GM21390 (cell line): ENCODE measurements around the gene PHLDB2.

Experiments used
- ATAC-seq: cut with Tn5 transposase; IDR thresholded peaks from one replicate; pipeline ENCODE4 v1.9.1; 2021; ENCODE audit not compliant: unreplicated experiment

PHLDB2 gene

DNA sequence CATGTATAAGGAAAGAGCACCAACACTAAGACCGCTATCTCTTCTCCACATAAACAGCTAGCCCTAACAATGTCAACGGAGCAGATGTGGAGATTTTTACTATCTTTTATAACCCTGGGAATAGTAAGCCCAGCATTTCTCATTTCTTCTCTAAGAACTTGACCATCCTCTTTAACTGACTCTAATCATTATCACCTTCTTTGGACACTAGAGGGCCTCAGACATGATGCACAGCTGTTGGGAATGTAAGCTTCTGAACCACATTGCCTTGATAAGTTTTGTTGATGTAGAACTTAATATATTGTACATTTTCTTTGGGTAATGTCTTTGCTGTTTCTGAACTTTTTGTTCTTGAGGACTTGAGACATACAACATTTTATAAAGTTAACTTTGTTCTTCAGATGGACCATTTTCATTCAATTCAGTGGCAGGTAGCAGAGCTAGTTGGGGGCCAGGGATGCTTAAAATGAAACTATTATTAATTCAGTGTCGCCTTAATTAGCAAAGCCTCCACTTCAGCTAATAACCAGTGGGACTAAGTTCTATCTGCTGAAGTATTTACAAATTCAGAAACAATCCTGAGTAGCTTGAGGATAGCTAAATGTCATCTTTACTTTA is 130.1 kb downstream of the PHLDB2 start:
- peak; percentile 97 for ATAC-seq

DNA sequence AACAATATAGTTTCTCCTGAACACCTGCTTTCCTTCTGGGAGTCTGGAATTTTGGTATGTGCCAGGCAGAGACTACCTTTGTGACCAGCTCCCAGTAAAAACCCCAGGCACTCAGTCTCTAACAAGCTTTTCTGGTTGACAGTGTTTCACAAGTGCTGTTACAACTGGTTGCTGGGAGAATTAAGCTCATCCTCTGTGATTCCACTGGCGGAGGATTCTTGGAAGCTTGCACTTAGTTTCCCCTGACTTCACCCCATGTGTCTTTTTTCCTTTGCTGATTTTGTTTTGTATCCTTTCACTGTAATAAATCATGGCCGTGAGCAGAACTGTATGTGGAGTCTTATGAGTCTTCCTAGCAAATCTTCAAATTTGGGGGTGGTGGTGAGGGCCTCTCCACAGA is 134.0 kb downstream of the PHLDB2 start:
- no peak for ATAC-seq

DNA sequence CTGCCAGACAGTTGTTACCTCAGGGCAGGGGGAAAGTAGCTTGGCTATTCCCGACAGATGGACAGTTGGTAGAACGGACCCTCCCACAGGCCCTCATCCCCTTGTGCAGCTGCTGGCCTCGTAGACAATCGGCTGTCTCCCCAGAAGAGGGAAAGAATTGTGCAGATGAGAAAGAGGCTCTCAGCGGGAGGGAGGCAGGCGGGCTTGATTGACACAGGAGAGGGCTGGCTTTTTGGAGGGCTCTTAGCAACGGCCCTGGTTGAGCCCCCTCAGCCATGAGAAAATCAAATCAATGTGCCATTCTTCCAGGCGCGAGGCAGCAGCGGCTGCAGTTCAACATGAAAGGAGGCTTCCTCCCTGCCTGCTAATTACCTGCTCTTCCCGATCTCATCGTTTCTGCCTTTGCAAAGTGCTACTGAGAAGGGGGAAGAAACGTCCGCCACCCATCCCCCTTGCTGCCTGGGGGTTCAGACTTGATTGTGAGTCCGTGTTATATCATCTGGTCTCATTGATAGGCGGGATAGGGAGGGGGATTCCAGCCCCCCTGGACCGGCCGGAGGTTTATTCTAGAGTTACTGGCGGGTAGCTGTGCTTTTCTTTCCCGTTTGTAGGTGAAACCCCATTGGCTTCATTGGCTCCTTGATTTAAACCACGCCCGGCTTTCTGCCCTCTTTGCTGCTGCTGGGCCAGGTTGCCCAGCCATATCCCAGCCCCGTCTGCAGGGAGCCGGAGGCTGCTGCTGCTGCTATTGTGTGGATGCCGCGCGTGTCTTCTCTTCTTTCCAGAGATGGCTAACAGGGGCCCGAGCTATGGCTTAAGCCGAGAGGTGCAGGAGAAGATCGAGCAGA is 139.8 kb downstream of the PHLDB2 start, which contains the start of gene TAGLN3:
TAGLN3 (plus strand) TSS at position 287 of the 848 bp plus-strand sequence; CDS start at position 788, 501 bp downstream.
- ATAC-seq: peak; percentile 45

DNA sequence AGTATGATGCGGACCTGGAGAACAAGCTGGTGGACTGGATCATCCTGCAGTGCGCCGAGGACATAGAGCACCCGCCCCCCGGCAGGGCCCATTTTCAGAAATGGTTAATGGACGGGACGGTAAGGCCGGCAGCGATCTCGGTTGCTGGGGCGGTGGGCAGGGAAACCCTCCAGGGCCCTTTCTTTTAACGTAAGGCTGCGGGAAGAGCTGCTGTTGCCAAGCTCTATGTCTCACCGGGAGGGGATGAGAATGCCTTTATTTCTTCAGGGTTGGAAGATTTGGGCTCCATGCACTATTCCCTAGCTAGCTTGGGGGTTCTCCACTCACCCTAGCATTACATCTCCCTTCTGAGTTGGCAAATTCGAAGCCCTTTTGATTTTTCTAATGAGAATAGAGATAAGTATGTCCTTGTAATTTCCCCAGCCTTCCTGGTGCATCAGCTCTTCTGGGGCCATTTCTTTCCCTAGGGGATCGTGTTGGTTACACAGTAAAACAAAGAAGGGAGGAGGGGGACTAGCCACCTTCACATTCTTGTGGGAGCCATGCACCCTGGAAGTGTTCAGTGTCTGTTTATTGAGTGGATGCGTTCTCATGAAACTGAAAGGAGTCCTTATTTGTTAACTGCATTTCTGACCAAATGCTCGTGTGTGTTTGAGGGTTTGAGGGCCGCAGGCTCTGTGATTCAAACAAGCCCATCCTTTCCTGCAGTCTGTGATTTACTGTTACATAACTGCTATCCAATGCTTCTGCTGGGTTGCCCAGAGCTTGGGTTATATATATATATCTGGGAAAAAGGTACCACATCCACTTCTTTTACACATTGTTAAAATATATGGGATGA is 140.6 kb downstream of the PHLDB2 start:
- ATAC-seq: peak; percentile 10

DNA sequence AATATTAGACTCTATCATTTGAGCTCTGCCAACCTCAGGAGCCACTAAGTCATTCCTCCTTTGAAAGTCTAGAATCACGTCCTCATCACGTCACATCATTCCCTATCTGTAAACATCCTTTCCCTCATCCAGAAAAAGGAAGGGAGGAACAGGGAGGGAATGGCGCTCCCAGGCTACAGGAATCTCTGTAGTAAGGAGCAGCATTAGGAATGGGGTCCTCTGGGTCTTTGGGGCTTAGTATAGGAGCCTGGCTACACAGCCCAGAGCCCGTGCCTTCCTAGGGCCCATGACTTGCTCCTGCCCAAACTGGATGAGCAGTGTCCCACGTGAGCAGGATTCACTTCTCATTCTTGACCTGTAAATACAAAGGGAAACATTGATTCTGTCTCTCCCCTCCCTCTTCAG is 141.3 kb downstream of the PHLDB2 start:
- ATAC-seq: no peak

DNA sequence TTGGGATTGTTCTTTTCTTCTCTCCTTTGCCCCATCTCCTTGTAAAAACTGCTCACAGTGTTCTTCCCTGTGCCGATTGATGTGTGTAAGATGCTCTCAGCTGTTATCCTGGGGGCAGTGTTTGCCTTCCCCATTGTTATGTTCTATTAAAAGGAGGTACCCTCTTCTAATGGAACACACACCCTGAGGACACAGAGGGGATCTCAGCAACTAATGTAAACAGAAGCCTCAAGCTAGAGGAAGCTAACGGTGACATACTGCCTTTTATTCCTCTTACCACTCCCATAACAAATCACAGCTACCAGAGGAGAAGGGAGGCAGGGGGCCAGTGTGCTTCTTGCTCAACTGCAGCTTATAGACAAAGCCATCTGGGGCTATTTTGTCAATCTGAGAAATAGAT is 141.9 kb downstream of the PHLDB2 start:
- ATAC-seq: no peak

DNA sequence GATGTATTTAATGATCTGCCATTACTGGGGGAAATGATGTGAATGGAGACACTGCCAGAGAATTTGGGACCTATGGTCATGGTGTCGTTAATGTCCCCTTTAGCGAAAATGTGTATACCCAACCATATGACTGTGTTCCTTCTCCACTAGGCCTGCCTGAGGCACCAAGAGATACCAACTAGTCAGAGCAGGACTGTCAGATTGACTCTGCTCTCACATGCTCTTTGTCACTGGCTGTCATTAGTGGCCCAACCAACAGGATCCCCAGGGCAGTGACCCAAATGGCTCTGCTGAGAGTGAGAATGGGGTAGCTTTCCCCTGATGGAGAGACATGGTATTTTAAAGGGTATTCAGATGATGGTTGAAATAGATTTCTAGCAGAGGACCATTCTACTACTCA is 142.5 kb downstream of the PHLDB2 start:
- ATAC-seq: no peak

DNA sequence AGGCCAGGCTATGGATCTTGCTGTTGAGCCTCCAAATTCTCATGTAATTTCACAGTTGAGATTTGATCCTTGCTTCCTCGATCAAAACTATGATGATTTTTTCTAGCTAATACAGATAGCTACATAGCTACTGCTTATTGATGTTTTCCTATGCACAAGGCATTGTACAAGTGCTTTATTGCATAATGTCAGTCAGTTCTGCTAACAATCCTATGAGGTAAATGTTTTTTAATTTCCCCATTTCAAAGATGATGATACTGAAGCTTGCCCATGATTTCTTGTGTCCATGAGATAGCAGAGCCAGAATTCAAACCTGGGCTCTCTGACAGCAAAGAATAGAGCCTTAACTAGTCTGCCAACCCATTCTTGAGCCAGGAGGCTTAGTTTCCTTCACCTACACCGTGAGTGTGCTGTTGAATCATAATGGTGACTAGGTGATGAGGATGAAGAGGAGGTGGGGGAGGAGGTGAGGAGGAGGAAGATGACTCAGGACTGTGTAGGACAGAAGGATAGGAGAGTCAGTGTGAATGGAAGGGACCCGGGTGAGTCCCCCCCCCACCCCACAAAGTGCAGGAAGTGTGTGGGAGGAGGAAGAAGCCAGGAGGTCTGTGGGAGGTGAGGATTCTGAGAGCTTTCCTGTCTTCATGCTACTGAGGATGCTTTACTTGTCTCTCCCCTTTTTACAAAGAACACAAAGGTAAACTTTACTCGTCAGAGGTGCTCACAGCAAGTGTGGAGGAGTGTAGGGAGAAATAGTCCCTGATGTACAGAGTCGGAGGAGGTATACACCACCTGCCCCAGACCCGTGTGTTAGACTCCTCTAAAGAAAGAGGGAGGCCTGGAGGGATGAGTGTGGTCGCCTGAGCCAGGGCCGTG is 143.3 kb downstream of the PHLDB2 start:
- no peak for ATAC-seq

DNA sequence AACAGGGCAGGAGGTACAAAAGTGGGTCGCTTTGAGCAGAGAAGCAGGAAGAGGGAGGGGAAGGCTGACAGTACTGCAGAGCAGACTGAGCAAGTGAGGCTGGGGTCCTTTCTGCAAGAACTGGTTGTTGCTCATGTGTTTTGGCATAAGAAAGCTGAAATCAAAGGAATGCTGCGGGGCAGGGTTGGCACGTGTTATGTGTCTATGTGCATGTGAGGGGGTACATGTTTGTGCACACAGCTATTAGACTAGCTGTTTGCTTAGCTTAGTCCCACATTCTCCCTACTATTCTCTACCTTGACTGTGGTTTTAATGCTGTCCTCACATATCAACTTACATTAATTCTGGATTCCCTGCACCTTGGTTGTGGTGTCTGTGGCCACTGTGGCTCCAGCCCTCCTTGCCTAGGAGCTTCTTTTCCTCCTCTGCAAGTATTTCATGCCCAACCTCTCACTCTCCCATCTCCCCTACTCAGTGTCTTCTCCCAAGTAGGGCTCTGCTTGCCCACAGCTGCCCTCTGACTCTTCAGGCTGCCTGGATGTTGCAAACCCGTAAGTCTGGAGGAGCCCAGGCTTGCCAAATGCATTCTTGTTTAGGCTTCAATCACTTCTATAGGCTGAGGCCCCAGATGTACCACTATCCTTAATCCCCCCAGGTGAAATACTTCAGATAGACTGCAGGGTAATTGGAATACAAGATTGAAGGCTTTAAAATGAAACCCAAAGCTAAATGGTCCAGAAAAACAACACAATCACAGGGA is 144.4 kb downstream of the PHLDB2 start:
- ATAC-seq: no peak

DNA sequence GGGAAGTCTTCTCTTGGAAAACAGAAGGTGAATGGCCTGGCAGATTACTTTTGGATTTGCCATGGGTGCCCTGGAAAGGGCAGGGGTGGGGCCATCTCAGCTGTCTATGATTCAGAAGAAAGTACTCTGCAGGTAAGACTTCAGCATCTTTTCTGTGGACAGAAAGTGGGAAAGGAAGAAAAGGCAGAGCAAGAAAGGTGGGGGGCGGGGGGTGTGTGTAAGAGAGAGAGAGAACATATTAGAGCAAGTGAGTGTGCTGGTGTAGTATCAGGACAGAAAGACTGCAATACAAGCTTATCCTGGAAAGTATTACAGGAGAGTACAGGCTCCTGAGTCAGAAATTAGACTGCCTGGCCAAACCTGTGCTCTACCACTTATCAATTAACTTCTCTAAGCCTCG is 145.1 kb downstream of the PHLDB2 start:
- ATAC-seq: no peak

DNA sequence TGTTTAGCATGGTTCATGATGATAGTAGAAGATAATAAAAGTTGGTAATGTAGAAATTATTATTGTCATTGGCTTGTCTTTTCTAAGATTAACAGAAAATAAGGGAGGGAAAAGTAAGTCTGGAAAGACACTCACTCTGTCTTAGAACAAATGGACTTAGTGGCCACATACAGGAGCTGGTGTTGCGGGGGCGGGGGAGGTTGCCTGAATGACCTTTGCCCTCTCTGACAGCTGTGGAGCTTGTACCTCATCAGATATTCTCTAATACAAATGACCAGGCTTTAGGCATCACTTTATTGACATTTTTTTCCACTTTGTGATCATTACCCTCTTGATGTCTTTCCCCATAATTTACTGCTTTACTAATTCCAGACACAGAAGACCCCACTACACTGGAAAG is 145.6 kb downstream of the PHLDB2 start:
- ATAC-seq: no peak

DNA sequence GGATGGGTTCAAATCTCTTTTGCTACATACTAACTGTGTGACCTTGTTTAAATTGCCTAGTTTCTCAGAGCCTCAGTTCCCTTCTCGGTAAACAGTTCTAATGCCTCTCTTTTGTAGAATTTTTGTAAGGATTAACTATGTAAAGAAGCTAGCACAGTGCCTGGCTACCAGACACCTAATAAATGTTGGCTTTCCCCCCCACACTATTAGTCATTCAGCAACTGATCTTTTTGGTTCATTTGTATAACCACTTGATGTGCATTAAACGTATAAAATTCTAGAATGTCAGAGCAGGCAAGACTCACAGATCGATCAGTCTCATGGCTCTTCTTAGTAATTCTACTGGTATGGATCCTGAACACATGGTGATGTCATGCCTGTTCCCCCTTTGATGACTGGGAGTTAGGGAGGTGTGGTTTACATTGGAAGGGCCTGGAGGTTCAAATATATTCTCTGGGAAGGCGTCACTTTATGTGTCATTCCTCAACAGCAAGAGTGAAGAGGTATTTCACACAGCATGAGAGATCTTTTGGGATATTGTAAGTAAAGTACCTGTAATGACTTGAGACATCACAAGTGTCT is 146.1 kb downstream of the PHLDB2 start:
- ATAC-seq: no peak

DNA sequence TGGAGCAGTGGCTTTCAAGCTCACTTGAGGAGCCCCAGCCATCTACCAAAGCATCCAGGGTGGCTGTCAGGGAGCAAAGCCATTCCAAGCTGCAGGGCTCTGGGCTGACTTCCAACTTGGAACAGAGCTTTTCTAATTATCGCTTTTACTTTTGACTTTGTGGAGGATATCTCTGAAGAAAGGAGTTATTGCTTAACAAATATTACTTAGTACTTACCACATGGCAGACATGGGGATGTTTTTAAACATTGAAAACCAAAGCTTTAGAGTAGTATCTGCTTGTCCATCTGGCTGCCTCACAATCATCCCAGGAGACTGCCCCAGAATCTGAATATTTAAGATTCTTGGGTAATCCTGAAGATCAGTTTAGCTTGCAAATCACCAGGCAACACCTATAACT is 148.6 kb downstream of the PHLDB2 start:
- ATAC-seq: no peak

DNA sequence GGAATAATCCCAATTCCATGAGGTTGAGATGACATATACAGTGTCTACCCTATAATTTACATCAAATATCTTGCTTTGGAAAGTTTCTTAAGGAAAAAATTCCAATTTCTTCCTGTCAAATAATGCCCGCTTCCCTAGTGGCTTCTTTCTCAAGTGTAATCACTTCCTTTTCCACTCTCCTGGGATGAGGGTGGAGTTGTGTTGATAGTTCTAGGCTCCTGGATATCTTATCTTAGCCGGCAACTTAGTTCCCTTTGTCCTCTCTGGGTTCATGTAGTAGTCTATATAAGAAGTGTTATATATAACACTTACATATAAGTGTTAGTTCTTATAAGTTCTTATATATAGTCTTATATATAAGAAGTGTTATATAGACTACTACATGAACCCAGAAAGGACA is 150.6 kb downstream of the PHLDB2 start:
- no peak for ATAC-seq

DNA sequence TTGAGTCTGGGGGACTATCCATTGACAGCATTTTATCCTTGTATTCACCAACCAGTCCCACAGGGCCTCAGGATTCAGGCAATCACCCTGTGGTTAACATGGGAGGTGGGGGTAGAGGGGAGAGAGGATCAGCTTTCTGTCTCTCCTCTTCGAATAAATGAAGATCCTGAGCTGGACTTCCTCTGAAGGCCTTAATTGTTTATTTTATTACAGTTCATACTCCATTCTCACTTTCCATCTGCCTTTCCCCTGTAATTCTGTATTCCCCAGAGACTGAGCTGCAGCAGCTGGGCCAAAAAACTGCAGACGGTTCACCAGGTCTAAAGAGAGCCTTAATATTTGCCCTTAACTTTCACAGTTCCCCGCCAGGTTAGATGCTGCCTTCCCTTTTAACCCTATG is 151.6 kb downstream of the PHLDB2 start:
- no peak for ATAC-seq

DNA sequence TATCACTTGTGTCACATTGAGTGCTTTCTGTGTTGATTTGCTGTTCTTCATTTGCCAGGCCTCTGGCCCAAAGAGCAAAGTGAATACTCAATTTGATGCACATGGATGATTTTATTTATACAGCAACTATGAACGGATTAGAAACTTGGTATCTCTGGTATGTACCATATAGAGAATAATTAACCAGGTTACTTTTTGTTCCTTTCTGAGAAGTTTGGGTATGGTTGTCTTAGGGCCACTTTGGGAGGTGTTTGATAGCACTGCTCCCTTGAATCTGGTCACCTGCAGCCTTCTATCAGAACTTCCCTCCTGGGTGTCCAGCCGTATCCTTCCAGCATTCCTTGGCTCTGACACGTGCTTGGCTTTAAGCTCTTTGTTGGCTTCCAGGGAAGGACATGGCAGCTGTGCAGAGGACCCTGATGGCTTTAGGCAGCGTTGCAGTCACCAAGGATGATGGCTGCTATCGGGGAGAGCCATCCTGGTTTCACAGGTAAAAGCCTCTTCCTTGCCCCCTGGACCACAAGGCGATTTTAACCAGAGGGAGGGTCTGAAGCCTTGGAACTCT is 152.4 kb downstream of the PHLDB2 start:
- ATAC-seq: no peak

DNA sequence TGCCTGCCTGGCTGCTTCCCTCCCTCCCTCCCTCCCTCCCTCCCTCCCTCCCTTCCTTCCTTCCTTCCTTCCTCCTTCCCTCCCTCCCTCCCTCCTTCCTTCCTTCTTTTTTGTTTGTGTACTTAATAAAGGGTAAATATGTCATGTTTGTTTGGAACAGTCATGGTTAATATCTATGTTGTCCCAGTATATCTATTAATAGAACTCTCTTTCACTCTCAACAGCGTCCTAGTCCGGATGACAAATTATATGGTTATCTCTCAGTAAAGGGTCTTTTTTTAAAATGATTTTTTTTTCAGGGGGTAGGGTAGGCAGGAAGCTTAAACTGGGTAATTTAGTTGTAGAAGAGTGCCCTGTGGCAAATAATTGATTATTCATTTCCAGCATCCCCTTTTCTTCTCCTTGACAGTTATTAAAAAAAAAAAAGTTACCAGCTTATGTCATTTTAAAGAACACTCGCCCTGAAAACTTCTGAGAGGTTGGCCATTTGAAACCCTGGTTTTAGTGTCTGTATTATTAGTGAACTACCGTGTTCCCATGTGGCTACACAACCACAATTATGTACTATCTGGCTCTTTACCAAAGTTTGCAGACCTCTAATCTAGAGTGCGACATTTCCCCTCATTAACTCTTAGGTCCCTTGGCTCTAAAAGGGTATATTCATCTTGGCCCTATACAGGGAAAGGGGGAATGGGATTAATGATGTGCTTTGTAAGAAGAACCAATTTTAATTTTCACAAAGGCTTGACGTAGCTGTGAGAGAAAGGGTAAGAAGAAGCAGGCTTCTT is 153.3 kb downstream of the PHLDB2 start:
- ATAC-seq: no peak

DNA sequence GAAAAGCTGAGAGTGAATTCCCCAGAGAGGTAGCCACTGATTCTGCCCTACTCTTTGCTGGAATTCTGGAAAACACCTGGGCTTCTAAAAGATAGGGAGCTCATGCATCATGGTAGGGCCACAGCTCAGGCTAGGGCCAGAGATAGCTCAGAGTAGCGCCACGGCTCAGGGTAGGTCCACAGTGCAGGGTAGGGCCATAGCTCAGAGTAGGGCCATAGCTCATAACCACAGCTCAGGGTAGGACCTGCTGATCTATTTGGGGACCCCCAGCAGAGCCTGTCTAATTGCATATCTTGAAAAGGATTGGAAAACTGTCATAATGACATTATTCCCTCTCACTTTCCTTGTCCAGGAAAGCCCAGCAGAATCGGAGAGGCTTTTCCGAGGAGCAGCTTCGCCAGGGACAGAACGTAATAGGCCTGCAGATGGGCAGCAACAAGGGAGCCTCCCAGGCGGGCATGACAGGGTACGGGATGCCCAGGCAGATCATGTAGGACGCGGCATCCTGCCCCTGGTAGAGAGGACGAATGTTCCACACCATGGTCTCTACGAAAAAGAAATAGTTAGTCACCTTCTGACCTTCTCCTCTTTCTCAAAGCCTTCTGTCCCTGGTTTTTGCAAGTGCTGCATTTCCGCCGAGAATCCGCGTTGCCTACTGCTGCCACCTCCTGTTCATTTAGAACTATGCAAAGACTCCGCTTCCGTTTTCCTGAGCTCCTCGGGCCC is 154.2 kb downstream of the PHLDB2 start:
- peak; percentile 87 for ATAC-seq
